ENCODE results near the gene TMCC1. TPM values are rescaled to one million over a fixed set of nuclear protein-coding genes. Genes with fewer than 3 reads are reported as not detected.

Gene TMCC1
- total and polyA plus RNA-seq, 2 donors (not counting 3 experiments of a cell fraction or from before 2014, with no cell fraction given) = 17.4 to 38.4 TPM

DNA sequence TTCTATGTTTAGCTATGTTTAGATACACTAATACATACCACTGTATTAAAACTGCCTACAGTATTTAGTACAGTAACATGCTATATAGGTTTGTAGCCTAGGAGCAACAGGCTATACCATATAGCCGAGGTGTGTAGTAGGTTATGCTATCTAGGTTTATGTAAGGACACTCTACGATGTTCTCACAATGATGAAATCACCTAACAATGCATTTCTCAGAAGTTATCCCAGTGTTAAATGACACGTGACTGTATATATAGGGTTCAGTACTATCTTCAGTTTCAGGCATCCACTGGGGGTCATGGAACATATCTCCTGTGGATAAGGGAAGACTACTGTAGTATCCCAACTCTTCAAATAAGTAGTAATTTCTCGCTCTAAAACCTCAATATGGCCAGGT, 97.4 kb downstream of the TMCC1 start:
- Histone ChIP-seq H3K79me2 (ENCODE audit: control insufficient read depth, insufficient read depth, low read length) (peaks cover 8% of the 10 kb centered on the region), H3K9ac (replicated peaks; ENCODE audit: extremely low read depth, insufficient read depth, low read length) (no peak overlapping the region), H3K9me3 (replicated peaks; ENCODE audit: control insufficient read depth, insufficient read depth, low read length) (no peaks in the 10 kb centered on the region), H3K27me3 (ENCODE audit: control insufficient read depth in 2 of 2, insufficient read depth in 2 of 2, low read length in 2 of 2) (no peaks in the 10 kb centered on the region), H3K36me3 (ENCODE audit: control insufficient read depth in 2 of 2, extremely low read depth in 1 of 2, insufficient read depth in 2 of 2, low read length in 2 of 2) (no peaks in the 10 kb centered on the region), H3K4me1 (ENCODE audit: control insufficient read depth, extremely low read depth, insufficient read depth, low read length) (peaks cover 32% of the 10 kb centered on the region), H3K27ac (ENCODE audit: insufficient read depth, low read depth, low read length) (no peak overlapping the region), H4K20me1 (replicated peaks; ENCODE audit: control insufficient read depth, extremely low read depth, insufficient read depth, low read length) (peaks cover 2% of the 10 kb centered on the region), H3K4me3 (replicated peaks in 1 of 3; ENCODE audit: insufficient read depth in 1 of 3, low read depth in 1 of 3, low read length in 3 of 3) (no peak overlapping the region), H2AFZ (ENCODE audit: low read depth, low read length) (no peak overlapping the region), H3K4me2 (ENCODE audit: insufficient read depth, low read length) (no peak overlapping the region), H3K9me1 (replicated peaks; ENCODE audit: control insufficient read depth, extremely low read depth, insufficient read depth, low read length) (no peaks in the 10 kb centered on the region)
- CTCF ChIA-PET = no interaction called here
- DNase-seq (ENCODE audit: low read depth, low spot score) = no peak
- no TSS peak for BruUV-seq (replicated peaks)
- intact Hi-C loops (cut with micrococcal nuclease) = loop anchor here (10.0 kb wide), 1 partner anchor 141 kb away; no protein-coding TSS in a partner anchor
- dilution Hi-C loops (cut with MboI; ENCODE audit: extremely low pct_ligation_motif_present, low sequenced_read_pairs) = no loop called here
- POLR2A ChIA-PET = no interaction called here
- TF ChIP-seq FOS (IDR thresholded peaks at IDR 0.05; ENCODE audit: borderline replicate concordance, insufficient read depth, low read length) = no peak
- no peak for TF ChIP-seq EZH2 (IDR thresholded peaks at IDR 0.05; ENCODE audit: borderline replicate concordance, low read depth, low read length, severe bottlenecking)
- no peak for FAIRE-seq

DNA sequence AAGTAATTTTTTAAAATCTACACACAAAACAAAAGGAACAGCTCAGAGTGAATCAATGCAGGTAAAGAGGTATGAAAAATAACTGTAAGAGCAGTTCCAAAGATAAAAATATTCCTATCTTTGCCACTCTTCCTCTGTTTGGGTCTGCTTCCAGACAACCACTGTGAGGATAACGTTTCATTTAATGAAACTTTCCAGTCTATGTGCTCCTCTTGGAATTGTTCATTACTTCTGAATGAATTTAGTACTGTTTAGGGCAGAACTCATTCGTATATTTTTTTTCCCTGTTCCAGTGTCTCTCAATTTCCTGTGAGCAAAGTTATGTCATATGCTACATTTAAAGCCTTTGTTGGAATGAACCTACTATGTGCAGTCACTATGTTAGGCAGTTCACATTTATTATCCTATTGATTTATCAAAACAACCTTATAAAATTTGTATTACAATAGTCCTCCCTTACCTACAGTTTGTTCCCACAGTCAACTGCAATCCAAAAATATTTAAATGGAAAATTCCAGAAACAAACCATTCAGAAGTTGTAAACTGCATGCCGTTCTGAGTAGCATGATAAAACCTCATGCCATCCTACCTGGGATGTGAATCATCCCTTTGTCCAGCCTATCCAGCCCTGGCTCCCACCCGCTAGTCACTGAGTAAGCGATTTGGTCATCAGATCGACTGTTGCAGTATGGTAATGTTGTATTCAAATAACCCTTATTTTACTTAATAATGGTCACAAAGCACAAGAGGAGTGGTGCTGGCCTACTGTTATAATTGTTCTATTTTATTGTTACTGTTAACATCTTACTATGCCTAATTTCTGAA, 98.1 kb downstream of the TMCC1 start:
- Histone ChIP-seq H2AFZ (ENCODE audit: low read depth, low read length) (no peak overlapping the region), H3K27ac (ENCODE audit: insufficient read depth, low read depth, low read length) (peak overlapping the region; percentile 82), H3K9me3 (replicated peaks; ENCODE audit: control insufficient read depth, insufficient read depth, low read length) (no peaks in the 10 kb centered on the region), H3K36me3 (ENCODE audit: control insufficient read depth in 2 of 2, extremely low read depth in 1 of 2, insufficient read depth in 2 of 2, low read length in 2 of 2) (no peaks in the 10 kb centered on the region), H3K4me2 (ENCODE audit: insufficient read depth, low read length) (peak overlapping the region; percentile 99), H3K9me1 (replicated peaks; ENCODE audit: control insufficient read depth, extremely low read depth, insufficient read depth, low read length) (no peaks in the 10 kb centered on the region), H3K79me2 (ENCODE audit: control insufficient read depth, insufficient read depth, low read length) (peaks cover 8% of the 10 kb centered on the region), H3K4me3 (replicated peaks in 1 of 3; ENCODE audit: insufficient read depth in 1 of 3, low read depth in 1 of 3, low read length in 3 of 3) (peak overlapping the region in 1 of 3 experiments; percentile 85), H3K27me3 (ENCODE audit: control insufficient read depth in 2 of 2, insufficient read depth in 2 of 2, low read length in 2 of 2) (no peaks in the 10 kb centered on the region), H4K20me1 (replicated peaks; ENCODE audit: control insufficient read depth, extremely low read depth, insufficient read depth, low read length) (peaks cover 2% of the 10 kb centered on the region), H3K4me1 (ENCODE audit: control insufficient read depth, extremely low read depth, insufficient read depth, low read length) (peaks cover 32% of the 10 kb centered on the region), H3K9ac (replicated peaks; ENCODE audit: extremely low read depth, insufficient read depth, low read length) (peak overlapping the region; percentile 18)
- no peak for TF ChIP-seq JUN (IDR thresholded peaks at IDR 0.05; ENCODE audit: borderline replicate concordance, insufficient read depth, insufficient read length, low read depth)
- peak; percentile 37 for TF ChIP-seq FOS (IDR thresholded peaks at IDR 0.05; ENCODE audit: borderline replicate concordance, insufficient read depth, low read length)
- dilution Hi-C loops (cut with MboI; ENCODE audit: extremely low pct_ligation_motif_present, low sequenced_read_pairs) (no loop called here), intact Hi-C loops (cut with micrococcal nuclease) (loop anchor here (2.0 to 10.0 kb wide), 2 partner anchors 17 to 141 kb away; no protein-coding TSS in a partner anchor)
- FAIRE-seq = no peak
- DNase-seq (ENCODE audit: low read depth, low spot score) = peak; percentile 19
- ChIA-PET POLR2A (no interaction called here), CTCF (interaction anchor here (2.0 kb wide), 1 partner anchor 29 kb away, joined by 5 read pairs; no protein-coding TSS in a partner anchor)
- BruUV-seq (replicated peaks) = no TSS peak
